ENCODE measurements around the gene GAK. TPM values are rescaled to one million over a fixed set of nuclear protein-coding genes. Genes with fewer than 3 reads are reported as not detected.

The GAK gene
- total and polyA plus RNA-seq, 2 experiments from 2014 or later: 87.1 to 88.4 TPM

DNA sequence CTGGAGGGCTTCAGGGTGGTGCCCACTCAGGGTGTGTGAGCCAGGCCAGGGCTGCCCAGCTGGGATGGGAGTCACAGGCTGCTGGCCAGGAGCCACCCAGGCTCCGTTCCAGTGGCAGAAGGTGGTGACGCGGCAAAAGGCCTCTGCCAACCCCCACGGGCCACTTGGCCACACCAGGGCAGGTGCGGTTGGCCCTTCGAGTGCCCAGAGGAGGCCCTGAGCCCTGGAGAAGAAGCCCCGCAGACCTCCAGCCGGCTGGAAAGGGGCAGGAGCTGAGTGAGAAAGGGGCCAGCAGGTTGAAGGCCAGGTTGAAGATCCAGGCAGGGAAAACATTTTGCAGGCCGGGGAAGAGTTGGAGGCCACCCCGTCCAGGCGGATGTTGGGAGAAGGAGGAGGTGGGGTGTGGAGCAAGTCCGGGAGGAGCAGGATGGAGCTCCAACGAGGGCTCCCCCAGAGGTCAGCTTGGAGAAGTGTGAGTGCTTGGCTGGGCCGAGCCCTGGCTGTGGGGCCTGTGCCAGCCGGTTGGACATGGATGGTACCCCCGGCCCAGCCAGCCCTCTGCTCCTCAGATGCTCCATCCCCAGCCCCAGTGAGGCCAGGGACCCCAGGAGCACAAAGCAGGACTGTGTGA lies 103.4 kb downstream of the GAK start:
- Histone ChIP-seq H4K20me1 (ENCODE audit: insufficient read depth, poor library complexity, severe bottlenecking) (no peaks in the 10 kb centered on the region), H3K27me3 (peaks cover 41% of the 10 kb centered on the region)

DNA sequence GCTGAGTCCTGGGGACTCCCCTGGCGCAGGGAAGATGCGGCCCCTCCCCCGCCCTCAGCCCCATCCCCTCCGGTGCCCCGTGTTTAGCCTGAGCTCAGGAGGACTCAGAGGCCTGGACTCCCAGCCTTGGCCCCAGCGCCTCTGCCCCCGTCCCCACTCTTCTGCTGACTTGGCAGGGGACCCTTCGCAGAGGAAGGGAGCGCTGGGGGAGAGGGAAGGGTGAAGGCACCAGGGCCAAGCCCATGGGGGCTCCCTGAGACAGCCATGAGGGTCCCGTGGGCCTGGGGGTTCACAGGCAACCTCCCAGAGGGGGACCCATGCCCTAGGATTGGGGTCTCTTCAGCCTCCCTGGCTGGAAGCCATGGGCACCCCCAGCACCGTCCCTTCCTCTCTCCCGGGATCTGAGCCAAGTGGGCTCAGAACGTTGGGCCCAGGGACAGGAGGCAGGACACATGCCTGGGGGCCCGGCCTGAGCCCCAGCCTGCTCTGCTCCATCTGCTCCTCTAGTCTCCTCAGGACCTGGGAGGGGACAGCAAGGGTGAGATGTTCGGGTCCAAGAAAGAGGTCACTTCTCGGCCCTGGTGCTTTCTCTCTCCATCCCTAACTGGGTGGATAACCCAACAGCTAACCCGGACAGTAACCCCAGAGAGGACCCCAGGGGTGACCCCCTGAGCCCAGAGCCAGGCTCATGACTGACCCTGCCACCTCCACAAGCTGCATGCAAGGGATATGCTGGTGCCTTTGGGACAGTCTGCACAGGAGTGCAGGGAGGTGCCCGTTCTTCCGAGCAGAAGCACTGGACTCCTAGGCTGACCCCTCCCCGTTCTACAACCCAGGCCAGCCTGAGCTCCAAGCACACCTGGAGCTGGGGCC lies 104.7 kb downstream of the GAK start:
- Histone ChIP-seq H3K4me3 (no peak overlapping the region), H3K36me3 (replicated peaks; ENCODE audit: insufficient read depth, low read depth) (no peaks in the 10 kb centered on the region), H3K27ac (no peak overlapping the region), H3K4me2 (peak overlapping the region; percentile 86), H3K9me2 (replicated peaks; ENCODE audit: insufficient read depth) (no peaks in the 10 kb centered on the region), H3K79me2 (no peaks in the 10 kb centered on the region), H4K20me1 (ENCODE audit: insufficient read depth, poor library complexity, severe bottlenecking) (no peaks in the 10 kb centered on the region), H3K4me1 (ENCODE audit: insufficient read depth) (no peaks in the 10 kb centered on the region), H3K27me3 (peaks cover 54% of the 10 kb centered on the region), H3K9me3 (ENCODE audit: low read depth) (no peaks in the 10 kb centered on the region), H2AFZ (no peak overlapping the region)
- 57% methylated on average over 14 of the region's 20 CpGs for WGBS (ENCODE audit: low lambda C conversion rate, missing lambda C conversion rate)
- DNase-seq (ENCODE audit: low spot score): no peak
- TF ChIP-seq, protein P1, sequence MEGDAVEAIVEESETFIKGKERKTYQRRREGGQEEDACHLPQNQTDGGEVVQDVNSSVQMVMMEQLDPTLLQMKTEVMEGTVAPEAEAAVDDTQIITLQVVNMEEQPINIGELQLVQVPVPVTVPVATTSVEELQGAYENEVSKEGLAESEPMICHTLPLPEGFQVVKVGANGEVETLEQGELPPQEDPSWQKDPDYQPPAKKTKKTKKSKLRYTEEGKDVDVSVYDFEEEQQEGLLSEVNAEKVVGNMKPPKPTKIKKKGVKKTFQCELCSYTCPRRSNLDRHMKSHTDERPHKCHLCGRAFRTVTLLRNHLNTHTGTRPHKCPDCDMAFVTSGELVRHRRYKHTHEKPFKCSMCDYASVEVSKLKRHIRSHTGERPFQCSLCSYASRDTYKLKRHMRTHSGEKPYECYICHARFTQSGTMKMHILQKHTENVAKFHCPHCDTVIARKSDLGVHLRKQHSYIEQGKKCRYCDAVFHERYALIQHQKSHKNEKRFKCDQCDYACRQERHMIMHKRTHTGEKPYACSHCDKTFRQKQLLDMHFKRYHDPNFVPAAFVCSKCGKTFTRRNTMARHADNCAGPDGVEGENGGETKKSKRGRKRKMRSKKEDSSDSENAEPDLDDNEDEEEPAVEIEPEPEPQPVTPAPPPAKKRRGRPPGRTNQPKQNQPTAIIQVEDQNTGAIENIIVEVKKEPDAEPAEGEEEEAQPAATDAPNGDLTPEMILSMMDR (IDR thresholded peaks at IDR 0.05; ENCODE audit: poor library complexity): no peak
- TF ChIP-seq EZH2phosphoT487 (IDR thresholded peaks at IDR 0.05; ENCODE audit: low read depth, severe bottlenecking, unreplicated experiment) (no peak), EZH2 (IDR thresholded peaks at IDR 0.05; ENCODE audit: borderline replicate concordance) (no peak)

More for the DNA sequence above, 103.4 kb downstream of the GAK start:
- Histone ChIP-seq H3K27ac (no peak overlapping the region), H3K4me3 (no peak overlapping the region), H3K4me2 (no peak overlapping the region), H3K79me2 (no peaks in the 10 kb centered on the region), H3K4me1 (ENCODE audit: insufficient read depth) (no peaks in the 10 kb centered on the region), H3K9me3 (ENCODE audit: low read depth) (no peaks in the 10 kb centered on the region), H2AFZ (no peak overlapping the region), H3K9me2 (replicated peaks; ENCODE audit: insufficient read depth) (no peaks in the 10 kb centered on the region), H3K36me3 (replicated peaks; ENCODE audit: insufficient read depth, low read depth) (no peaks in the 10 kb centered on the region)
- no peak for DNase-seq (ENCODE audit: low spot score)
- TF ChIP-seq EZH2 (IDR thresholded peaks at IDR 0.05; ENCODE audit: borderline replicate concordance) (no peak), EZH2phosphoT487 (IDR thresholded peaks at IDR 0.05; ENCODE audit: low read depth, severe bottlenecking, unreplicated experiment) (no peak)
- TF ChIP-seq, protein P1 (IDR thresholded peaks at IDR 0.05; ENCODE audit: poor library complexity): no peak
- WGBS (ENCODE audit: low lambda C conversion rate, missing lambda C conversion rate): 66% methylated on average over 14 of the region's 16 CpGs

DNA sequence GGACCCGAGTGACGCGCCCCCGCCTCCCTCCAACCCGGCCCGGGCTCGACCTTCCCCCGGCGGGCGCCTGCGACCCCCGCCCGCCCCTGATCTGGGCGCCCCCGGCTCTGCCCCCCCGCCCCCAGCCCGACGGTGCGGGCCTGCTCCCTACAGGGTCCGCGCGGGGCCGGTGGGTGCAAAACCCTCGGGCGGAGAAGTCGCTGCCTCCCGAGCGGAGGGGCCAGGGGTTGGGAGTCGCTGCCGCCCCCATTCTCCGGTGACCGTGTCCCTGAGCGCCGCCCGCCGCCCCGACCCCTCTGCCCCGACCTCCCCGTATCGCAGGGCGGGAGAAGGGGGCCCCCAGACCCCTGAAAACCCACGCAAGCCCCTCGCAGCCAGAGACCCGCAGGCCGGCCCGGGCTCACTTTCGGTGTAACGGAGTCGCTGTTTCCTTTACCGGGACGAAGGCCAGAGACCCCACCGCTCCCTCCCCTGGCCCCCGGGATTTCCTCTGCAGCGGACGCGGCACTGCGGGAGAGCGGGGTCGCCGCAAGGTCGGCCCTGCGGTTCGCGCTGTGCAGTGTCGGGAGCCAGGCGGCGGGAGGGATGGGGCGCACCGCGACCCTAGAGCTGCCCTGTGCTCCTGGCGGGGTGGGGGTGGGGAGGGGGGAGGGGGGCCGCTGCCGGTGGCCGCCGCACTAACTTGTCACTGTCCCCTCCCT lies 105.5 kb downstream of the GAK start:
- no peak overlapping the region for H3K27ac ChIP-seq
- TF ChIP-seq, protein P1 (IDR thresholded peaks at IDR 0.05; ENCODE audit: poor library complexity): no peak
- no peak for TF ChIP-seq EZH2phosphoT487 (IDR thresholded peaks at IDR 0.05; ENCODE audit: low read depth, severe bottlenecking, unreplicated experiment)
- TF ChIP-seq EZH2 (IDR thresholded peaks at IDR 0.05; ENCODE audit: borderline replicate concordance): peak; percentile 83
- H3K4me3 ChIP-seq: peak overlapping the region; percentile 33
- H3K4me1 ChIP-seq (ENCODE audit: insufficient read depth): no peaks in the 10 kb centered on the region
- H3K36me3 ChIP-seq (replicated peaks; ENCODE audit: insufficient read depth, low read depth): no peaks in the 10 kb centered on the region
- 0% methylated on average over 2 of the region's 75 CpGs for WGBS (ENCODE audit: low lambda C conversion rate, missing lambda C conversion rate)
- H3K79me2 ChIP-seq: no peaks in the 10 kb centered on the region
- H4K20me1 ChIP-seq (ENCODE audit: insufficient read depth, poor library complexity, severe bottlenecking): no peaks in the 10 kb centered on the region
- H3K4me2 ChIP-seq: peak overlapping the region; percentile 86
- peaks cover 60% of the 10 kb centered on the region for H3K27me3 ChIP-seq
- no peaks in the 10 kb centered on the region for H3K9me3 ChIP-seq (ENCODE audit: low read depth)
- no peaks in the 10 kb centered on the region for H3K9me2 ChIP-seq (replicated peaks; ENCODE audit: insufficient read depth)
- no peak overlapping the region for H2AFZ ChIP-seq
- DNase-seq (ENCODE audit: low spot score): peak; percentile 36

Data from hepatocyte (in vitro differentiated cells).